PC-9 (cell line): ENCODE data around the gene CENPP.

Experiments used
- EZH2 ChIP-seq: fragments of 200-600 bp; sonication (generic); IDR thresholded peaks from 2 replicates; pipeline ENCODE4 v1.8.0; 2017; ENCODE audit warnings: antibody characterized with exemption, low read depth
- TF ChIP-seq, protein P1 (sequence below): fragments of 200-600 bp; sonication (generic); conservative IDR thresholded peaks from 2 replicates; pipeline ENCODE4 v1.6.1; 2017; ENCODE audit warnings: mixed run types, antibody characterized with exemption, mild to moderate bottlenecking, moderate library complexity

DNA sequence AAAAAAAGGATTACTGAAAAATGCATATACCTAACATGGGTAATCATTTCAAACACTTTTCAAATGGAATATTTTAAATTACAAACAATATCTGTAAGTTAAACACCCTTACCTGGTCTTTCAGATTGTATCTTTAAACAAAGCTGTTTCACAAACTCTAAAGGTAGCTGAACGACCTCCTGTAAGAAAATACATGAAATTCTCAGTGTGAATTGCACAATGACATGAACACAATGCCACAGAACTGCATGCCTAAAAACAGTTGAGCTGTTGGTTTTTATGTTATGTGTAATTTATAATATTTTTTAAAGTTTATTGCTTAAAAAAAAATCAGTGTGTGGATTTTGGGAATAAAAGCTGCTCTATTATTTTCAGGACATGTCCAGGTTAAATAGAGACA is 326.7 kb downstream of the CENPP start:
- TF ChIP-seq, protein P1, sequence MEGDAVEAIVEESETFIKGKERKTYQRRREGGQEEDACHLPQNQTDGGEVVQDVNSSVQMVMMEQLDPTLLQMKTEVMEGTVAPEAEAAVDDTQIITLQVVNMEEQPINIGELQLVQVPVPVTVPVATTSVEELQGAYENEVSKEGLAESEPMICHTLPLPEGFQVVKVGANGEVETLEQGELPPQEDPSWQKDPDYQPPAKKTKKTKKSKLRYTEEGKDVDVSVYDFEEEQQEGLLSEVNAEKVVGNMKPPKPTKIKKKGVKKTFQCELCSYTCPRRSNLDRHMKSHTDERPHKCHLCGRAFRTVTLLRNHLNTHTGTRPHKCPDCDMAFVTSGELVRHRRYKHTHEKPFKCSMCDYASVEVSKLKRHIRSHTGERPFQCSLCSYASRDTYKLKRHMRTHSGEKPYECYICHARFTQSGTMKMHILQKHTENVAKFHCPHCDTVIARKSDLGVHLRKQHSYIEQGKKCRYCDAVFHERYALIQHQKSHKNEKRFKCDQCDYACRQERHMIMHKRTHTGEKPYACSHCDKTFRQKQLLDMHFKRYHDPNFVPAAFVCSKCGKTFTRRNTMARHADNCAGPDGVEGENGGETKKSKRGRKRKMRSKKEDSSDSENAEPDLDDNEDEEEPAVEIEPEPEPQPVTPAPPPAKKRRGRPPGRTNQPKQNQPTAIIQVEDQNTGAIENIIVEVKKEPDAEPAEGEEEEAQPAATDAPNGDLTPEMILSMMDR, result no peak
- no peak for TF ChIP-seq EZH2
